ENCODE measurements around the gene DEFB113. TPM values are rescaled to one million over a fixed set of nuclear protein-coding genes. Genes with fewer than 3 reads are reported as not detected.

The DEFB113 gene
- not detected in 2 replicates for total RNA-seq

GRCh38 chr6:49969605-49970004 lies at the start of gene DEFB113:
DEFB113 (minus strand) TSS chr6:49969625; CDS start chr6:49969625, 0 bp downstream.

GRCh38 chr6:49964064-49964463 lies 5.4 kb downstream of the DEFB113 start, which contains the start of gene DEFB114:
DEFB114 (minus strand) TSS chr6:49964164; CDS start chr6:49964105, 59 bp downstream.

Other genes starting within 250 kb of the DEFB113 start
- not detected in 2 replicates for gene CRISP3, start 225.2 kb downstream of the DEFB113 start, total RNA-seq
- not detected in 2 replicates for gene PGK2, start 182.3 kb downstream of the DEFB113 start, total RNA-seq
- gene CRISP1, start 103.1 kb downstream of the DEFB113 start, total RNA-seq: not detected in 2 replicates
- gene DEFB114, start 5.5 kb downstream of the DEFB113 start, total RNA-seq: not detected in 2 replicates
- gene DEFB110, start 52.4 kb upstream of the DEFB113 start, total RNA-seq: not detected in 2 replicates
- not detected in 2 replicates for gene DEFB112, start 80.3 kb upstream of the DEFB113 start, total RNA-seq

All from epithelial cell of umbilical artery (primary cell).